NOMO-1 (cell line): ENCODE measurements around the gene TRABD.
A peak's percentile ranks its signal among the peaks of the same experiment; 100 is the strongest.

Source experiments
- DNase-seq, 2 experiments: peaks; one replicate each; lab custom pipeline; 2025; ENCODE audit not compliant: unreplicated experiment in 2 of 2; lab: John Stamatoyannopoulos, UW

Gene TRABD

GRCh38 chr22:50173311-50173982 lies 12.3 kb upstream of the TRABD start:
- peak; percentile 73 to 82 for DNase-seq

DNA sequence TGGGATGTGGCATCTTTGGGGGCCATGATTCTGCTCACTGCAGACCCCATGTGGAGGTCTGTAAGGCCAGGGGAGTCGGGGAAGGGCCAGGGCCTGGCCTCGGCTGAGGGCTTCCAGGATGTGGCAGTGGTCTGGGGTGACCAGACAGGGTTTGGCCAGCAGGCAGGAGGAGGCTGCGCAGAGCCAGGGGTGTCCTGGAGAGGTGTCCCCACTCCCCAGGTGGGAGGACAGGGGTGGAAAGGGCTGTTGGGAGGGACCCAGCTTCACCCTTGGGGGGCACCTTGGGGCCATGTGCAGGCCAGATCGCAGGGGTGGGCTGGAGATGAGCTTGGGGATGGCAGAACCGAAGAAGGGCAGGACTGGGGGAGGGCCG lies 11.7 kb upstream of the TRABD start:
- no peak for DNase-seq

DNA sequence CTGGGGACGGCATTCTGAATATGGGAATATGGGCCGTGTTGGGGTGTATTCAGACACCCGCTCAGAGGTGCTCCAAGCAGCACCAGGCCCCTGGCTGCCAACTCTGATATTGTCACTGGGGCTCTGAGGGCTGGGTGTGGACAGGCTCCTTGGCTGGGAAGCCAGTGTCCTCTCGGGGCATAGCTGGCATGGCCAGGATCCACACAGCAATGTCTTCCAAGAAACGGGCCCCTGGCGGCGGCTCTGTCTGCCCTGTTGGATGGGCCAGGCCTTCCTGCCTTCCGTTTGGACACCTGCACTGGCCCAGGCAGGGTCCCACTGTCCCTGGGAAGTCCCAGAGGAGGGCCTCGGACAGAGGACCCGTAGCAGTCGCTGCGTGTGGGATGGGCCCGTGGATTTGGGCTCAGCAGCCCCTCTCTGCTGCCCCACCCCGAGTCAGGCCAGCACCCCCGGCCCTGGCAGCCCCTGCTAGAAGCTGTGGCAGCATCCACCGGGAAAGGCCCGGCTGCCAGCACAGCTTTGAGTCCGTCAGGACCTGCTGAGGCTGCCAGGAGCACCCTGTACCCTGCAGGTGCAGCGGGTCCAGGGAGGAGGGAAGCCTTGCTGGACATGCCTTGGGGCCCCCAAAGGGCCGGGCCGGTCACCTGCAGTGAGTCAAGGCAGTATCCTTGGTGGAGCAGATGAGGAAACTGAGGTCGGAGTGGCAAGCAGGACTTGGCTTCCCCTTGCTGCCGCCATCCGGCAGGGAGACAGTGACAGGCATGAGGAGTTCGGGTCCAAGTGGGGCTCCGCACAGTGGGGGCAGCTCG lies 11.1 kb upstream of the TRABD start:
- DNase-seq, result no peak

DNA sequence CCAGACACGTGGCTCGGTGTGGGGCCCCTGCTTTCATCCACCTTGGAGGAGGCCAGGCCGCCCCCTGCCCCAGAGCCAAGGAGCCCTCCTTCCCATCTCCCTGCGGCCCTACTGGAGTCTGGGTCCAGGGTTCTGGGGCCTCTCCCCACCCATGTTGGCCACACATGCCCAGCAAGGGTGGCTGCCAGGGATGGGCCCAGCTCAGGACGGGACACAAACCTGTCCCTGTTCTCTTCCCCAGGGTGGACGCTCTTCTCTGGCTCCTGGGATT lies 10.6 kb upstream of the TRABD start:
- no peak for DNase-seq

DNA sequence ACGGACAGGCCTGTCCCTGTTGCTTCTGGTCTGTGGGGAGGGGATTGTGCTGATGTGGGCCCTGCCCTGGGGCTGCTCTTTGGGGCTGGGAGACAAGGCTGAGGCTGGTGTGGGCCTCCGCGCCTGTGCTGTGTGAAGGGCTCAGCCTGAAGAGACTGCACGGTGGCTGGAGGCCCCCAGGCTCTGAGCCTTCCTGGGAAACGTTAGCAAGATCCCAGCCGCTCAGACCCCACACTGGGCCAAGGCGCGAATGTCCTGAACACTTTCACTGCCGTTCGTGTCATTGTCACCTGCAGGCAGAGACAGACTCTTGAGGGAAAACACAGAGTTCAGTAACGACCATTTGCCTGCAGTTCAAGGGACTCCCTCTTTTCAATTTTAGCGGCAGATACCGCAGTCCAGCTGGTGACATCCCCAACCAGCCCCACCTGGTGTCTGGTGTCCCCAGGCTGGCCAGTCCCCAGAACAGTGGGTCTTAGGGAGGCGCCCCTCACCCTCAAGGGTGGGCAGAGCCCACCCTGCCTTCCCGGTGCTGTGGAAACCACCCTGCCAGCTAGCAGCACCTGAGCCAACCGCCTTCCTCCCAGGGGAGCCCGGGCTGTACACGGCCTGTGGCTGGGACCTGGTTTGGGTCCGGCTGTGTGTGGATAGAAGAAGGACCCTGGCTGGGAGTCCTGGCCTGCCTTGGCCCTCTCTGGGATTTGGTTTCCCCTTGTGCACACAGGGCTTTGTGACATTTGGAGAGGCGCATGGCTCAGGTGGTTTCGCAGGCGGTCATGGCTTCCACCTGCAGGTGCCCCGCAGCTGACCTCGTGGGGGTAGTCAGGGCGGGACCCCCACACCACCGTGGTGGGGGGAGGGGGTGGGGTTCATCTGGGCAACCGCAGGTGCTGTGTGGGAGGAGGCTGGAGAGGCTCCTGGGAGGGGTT lies 9.5 kb upstream of the TRABD start:
- DNase-seq, result no peak

- no peak for DNase-seq
Measured at GRCh38 chr22:50176850-50177536, 8.7 kb upstream of the TRABD start.

- DNase-seq, result no peak
Measured at GRCh38 chr22:50177537-50178470, 7.9 kb upstream of the TRABD start.

GRCh38 chr22:50178471-50178864 lies 7.2 kb upstream of the TRABD start:
- DNase-seq, result no peak

DNA sequence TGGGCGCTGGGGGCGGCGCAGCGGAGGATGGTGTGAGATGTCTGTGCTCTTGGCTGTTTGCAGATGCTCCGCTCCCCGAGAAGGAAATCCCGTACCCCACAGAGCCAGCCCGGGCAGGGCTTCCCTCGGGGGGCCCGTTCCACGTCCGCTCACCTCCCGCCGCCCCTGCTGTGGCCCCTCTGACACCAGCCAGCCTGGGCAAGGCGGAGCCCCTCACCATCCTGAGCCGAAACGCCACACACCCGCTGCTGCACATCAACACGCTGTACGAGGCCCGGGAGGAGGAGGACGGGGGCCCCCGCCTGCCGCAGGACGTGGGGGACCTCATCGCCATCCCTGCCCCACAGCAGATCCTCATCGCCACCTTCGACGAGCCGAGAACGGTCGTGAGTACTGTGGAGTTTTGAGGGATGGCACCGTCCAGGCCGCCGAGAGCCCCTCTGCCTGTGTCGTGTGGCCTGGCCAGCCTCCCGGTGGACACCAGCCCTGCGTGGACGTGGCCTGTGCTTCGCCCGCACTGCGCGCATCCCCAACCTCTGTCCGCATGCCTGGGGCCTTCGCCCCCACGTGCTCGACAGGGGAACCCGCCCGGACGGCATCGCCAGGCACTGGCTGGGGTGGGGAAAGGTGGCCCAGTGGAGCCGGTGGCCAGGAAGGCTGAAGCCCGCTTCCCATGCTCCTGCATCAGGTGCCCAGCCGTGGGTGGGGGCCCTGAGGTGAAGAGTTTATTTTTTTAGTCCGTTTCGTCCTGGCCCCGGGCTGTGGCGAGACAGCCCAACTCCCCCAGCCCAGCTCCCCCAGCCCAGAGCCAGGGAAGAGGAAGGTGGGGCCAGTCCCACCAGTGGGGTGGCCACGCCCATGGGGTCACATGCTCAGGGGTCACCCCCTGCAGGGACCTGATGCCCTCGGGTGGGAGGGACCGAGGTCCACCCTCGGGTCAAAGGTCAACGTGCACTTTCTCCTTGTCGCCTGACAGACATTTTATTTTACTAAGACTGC lies 6.5 kb upstream of the TRABD start:
- DNase-seq, result no peak

DNA sequence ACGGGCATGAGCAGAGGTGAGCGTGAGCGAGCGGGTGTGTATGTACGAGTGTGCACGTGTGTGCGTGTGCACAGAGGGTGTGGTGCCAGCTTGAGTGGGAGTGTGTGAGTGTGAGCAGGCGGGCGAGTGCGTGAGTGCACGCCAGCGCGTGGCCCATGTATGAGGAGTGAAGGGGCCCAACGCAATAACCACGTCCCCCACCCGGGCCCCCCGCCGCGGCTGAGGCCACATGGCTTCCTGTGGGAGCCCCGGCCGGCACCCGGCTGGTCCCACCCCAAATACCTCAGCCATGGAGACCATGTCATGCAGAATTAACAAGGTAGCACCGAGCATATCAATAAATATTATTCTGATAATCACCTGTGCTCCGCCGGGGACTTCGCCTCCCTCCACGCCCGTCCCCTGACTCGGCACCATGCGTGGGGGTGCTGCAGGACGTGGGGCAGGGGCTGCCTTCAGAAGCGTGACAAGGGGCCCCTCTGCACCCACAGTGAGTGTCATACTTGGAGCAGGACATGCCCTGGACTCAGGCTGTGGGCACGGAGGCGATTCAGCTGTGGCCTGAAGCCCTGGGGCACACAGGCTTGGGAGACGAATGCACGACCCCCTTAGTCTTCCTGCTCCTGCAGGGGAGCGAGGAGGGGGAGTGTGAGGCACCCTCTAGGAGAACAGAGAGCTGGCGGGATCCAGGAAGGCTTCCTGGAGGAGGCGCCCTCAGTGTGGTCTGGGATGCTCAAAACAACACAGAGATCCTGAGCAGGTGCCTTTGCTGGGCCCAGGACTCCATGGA lies 5.6 kb upstream of the TRABD start:
- DNase-seq, result no peak

DNA sequence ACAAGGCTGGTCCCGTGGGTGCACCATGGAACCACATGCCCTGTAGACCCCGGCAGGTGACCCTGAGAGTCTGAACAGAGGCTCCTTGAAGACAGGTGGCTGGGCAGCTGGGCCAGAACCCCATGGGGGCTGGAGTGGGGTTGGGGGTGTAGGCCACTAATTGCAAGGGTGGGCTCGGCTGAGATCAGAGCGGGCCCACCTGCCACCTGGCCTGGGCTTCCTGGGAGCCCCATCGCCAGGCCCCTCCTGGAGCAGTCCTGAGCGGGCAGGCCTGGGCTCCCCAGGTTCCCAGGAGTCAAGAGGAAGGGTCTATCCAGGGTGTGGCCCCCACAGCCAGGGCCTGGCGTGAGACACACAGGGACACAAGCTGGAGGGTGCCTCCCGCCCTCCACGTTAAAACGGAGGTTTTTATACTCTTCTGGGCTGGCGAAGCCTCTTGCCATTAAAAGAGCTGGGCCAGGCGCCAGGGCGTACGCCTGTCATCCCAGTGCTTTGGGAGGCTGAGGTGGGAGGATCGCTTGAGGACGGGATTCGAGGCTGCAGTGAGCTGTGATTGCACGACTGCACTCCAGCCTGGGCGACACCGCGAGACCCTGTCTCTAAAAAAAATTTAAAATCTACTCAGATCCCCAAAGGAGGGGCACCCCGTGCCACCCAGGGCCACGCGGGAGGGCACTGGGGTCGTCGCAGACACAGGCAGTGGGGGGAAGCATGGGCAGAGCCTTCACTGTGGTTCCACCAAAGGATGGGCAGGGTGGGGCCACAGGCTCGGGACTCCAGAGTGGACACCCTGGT lies 4.8 kb upstream of the TRABD start:
- no peak for DNase-seq

GRCh38 chr22:50182176-50183081 lies 3.3 kb upstream of the TRABD start:
- DNase-seq, result no peak

GRCh38 chr22:50183141-50183971 lies 2.4 kb upstream of the TRABD start:
- no peak for DNase-seq

DNA sequence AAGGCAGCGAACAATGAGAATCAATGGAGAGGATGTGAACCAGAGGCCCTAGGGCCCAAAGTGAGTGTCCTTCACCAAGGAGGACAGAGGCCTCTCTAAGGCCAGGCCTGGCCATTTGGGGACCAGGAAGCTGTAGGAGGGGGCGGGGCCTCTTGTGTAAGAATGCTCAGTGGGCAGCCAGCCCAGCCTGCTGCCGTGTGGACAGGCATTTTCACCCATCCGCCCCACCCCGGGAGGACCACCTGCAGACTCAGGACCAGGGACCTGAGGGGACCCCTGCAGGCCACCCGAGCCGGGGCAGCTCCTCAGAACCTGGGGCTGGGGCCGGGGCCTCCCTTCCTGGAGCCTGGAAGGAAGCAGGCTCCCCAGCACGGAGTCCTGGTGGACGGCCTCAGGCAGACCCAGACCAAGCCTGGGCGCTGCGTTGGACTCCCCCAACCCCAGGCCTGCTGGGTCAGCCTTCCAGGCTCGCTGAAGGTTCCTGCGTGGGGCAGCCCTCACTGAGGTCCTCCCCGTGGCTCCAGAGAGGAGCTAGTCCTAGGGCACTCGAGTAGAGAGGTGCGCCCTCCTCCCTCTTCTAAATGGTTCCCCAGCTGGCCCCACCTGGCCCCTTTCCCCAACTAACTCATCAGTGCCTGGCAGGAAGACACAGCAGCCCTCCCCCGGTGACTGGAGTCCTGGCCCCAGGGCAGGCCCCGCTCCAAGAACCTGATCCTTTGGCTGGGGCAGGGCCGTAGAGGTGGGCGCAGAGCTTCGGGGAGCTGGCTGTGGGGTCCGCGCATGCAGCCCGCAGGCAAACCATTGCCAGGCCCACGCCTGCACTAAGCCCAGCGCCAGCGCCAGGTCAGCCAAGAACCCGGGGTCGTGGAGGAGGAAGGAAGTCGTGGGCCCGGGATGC lies 1.5 kb upstream of the TRABD start:
- no peak for DNase-seq
